Liver (tissue), 3 donors: ENCODE measurements around the gene HIBADH.

Source experiments
- RAD21 ChIP-seq, 2 donors: IDR thresholded peaks; 2 replicates each; pipeline ENCODE4 v1.6.1; 2016; ENCODE audit warnings: antibody characterized with exemption in 2 of 2, mild to moderate bottlenecking in 2 of 2
- SP1 ChIP-seq: IDR thresholded peaks from 2 replicates; pipeline ENCODE4 v1.6.1; 2018; ENCODE audit warnings: antibody characterized with exemption, mild to moderate bottlenecking
- TAF1 ChIP-seq: conservative IDR thresholded peaks from 2 replicates; pipeline ENCODE4 v1.6.1; 2016; ENCODE audit warnings: antibody characterized with exemption, mild to moderate bottlenecking
- TF ChIP-seq, protein P1 (sequence below): fragments of 150-350 bp; IDR thresholded peaks from 2 replicates; pipeline ENCODE4 v1.5.1; 2017; ENCODE audit warnings: improper control_type of control experiment, low read depth, low read length; ENCODE audit not compliant: missing input control
- donor health status: healthy.
- donor health status: healthy.

DNA sequence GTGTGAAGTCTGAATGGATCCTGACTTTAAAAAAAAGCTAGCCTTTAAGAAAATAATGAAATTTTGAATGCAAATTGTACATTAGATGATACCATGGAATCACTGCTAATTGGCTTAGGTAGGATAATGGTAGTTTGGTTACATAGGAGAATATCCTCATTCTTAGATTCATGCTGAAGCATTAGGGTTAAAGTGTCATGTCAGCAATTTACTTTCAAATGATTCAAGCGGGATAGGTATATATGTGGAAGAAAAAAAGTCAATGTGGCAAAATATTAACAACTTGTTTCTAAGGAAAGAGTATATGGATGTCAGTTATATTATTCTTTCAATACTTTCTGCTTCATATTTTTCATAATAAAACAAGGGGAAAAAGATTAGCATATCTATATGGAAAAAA, 7.5 kb downstream of the HIBADH start:
- TF ChIP-seq SP1 (no peak), TAF1 (no peak), RAD21 (IDR thresholded peaks at IDR 0.05) (no peak)
- TF ChIP-seq, protein P1, sequence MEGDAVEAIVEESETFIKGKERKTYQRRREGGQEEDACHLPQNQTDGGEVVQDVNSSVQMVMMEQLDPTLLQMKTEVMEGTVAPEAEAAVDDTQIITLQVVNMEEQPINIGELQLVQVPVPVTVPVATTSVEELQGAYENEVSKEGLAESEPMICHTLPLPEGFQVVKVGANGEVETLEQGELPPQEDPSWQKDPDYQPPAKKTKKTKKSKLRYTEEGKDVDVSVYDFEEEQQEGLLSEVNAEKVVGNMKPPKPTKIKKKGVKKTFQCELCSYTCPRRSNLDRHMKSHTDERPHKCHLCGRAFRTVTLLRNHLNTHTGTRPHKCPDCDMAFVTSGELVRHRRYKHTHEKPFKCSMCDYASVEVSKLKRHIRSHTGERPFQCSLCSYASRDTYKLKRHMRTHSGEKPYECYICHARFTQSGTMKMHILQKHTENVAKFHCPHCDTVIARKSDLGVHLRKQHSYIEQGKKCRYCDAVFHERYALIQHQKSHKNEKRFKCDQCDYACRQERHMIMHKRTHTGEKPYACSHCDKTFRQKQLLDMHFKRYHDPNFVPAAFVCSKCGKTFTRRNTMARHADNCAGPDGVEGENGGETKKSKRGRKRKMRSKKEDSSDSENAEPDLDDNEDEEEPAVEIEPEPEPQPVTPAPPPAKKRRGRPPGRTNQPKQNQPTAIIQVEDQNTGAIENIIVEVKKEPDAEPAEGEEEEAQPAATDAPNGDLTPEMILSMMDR: no peak
